OCI-LY3 (cell line): Measurements from ENCODE around the gene PIEZO1.
"Not testable (repeated sequence)": the region's sequence is repeated elsewhere in the genome, so short reads cannot be mapped to it uniquely, and the experiment has no call there.

Experiments
- H2AFZ ChIP-seq: fragments of 200-600, 300-600 bp; shearing (Covaris generic); 2 replicates; pipeline ENCODE4 v1.6.0; 2014; ENCODE audit warnings: antibody characterized with exemption, low read depth, low read length
- H3K27ac ChIP-seq: fragments of 200-600, 300-600 bp; sonication (generic); 2 replicates; pipeline ENCODE4 v1.5.1; 2014; ENCODE audit warnings: mild to moderate bottlenecking, low read length, moderate library complexity, mixed read lengths
- H3K27me3 ChIP-seq: fragments of 200-600, 300-600 bp; sonication (generic); 2 replicates; pipeline ENCODE4 v1.6.1; 2014; ENCODE audit warnings: low read depth, low read length, mixed read lengths
- H3K36me3 ChIP-seq: fragments of 200-600, 300-600 bp; sonication (generic); replicated peaks from 2 replicates; pipeline ENCODE3; 2014; ENCODE audit warnings: low read depth, low read length, mixed read lengths
- H3K4me1 ChIP-seq: fragments of 300-600, 200-600 bp; sonication (generic); 2 replicates; pipeline ENCODE4 v1.6.1; 2014; ENCODE audit warnings: low read length, mixed read lengths
- H3K4me2 ChIP-seq: fragments of 200-600, 300-600 bp; sonication (generic); 2 replicates; pipeline ENCODE4 v1.6.1; 2014; ENCODE audit warnings: low read length, mixed read lengths
- H3K4me3 ChIP-seq: fragments of 300-600, 200-600 bp; sonication (generic); 2 replicates; pipeline ENCODE4 v1.5.1; 2014; ENCODE audit warnings: antibody characterized with exemption, mild to moderate bottlenecking, low read length, moderate library complexity
- H3K79me2 ChIP-seq: fragments of 300-600, 200-600 bp; shearing (Covaris generic); 2 replicates; pipeline ENCODE4 v1.6.1; 2014; ENCODE audit warnings: mild to moderate bottlenecking, low read length, mixed read lengths
- H3K9ac ChIP-seq: fragments of 300-600, 200-600 bp; shearing (Covaris generic); 2 replicates; pipeline ENCODE4 v1.6.0; 2014; ENCODE audit warnings: mild to moderate bottlenecking, low read length, moderate library complexity
- H3K9me3 ChIP-seq: fragments of 200-600, 300-600 bp; shearing (Covaris generic); 2 replicates; pipeline ENCODE4 v1.6.1; 2014; ENCODE audit warnings: low read length, mixed read lengths; ENCODE audit not compliant: insufficient read depth
- H4K20me1 ChIP-seq: fragments of 200-600, 300-600 bp; sonication (generic); 2 replicates; pipeline ENCODE4 v1.6.1; 2016; ENCODE audit warnings: low read length, mixed read lengths; ENCODE audit not compliant: insufficient read depth
- EZH2phosphoT487 ChIP-seq: fragments of 200-600 bp; shearing (Covaris generic); IDR thresholded peaks from 2 replicates; pipeline ENCODE4 v1.6.1; 2018; ENCODE audit warnings: antibody characterized with exemption, mixed run types, low read depth
- TF ChIP-seq, protein P1 (sequence below): fragments of 200-600, 300-600 bp; sonication (generic); IDR thresholded peaks from 2 replicates; pipeline ENCODE4 v1.5.1; 2014; ENCODE audit warnings: antibody characterized with exemption, low read length, low read depth

The PIEZO1 gene

DNA sequence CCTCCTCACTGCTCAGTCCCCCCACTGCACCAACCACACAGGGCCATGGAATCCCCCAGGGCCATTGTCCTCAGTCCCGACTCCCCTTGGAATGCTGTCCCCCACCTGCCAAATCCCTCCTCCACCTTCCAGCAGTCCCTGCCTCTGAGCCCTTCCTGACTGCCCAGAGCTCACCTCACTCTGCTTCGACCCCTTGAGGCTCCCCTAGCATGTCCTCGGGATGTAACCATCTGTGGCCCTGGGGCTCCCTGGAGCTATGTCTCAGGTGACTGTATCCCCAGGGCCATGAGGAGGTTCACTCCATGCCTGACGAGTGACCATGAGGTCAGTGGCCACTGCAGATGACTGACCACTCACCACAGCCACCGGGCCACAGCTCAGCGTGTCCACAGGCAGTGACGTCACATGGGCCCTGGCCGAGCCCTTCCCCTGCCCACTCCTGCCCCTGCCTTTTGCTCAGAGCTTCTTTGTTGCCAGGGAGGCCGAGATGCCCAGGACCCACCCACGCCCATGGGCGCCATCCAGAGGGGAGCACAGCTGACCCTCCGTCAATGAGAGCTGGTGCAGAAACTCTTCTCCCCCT, 7.7 kb upstream of the PIEZO1 start:
- H3K4me2 ChIP-seq = no peak overlapping the region
- no peak overlapping the region for H2AFZ ChIP-seq
- peaks cover 8% of the 10 kb centered on the region for H3K4me1 ChIP-seq
- H3K27me3 ChIP-seq = peaks cover 35% of the 10 kb centered on the region
- no peak overlapping the region for H3K9ac ChIP-seq
- H3K79me2 ChIP-seq = no peaks in the 10 kb centered on the region
- no peaks in the 10 kb centered on the region for H3K36me3 ChIP-seq
- H4K20me1 ChIP-seq = no peaks in the 10 kb centered on the region
- no peaks in the 10 kb centered on the region for H3K9me3 ChIP-seq
- H3K27ac ChIP-seq = no peak overlapping the region
- H3K4me3 ChIP-seq = no peak overlapping the region
- TF ChIP-seq, protein P1, sequence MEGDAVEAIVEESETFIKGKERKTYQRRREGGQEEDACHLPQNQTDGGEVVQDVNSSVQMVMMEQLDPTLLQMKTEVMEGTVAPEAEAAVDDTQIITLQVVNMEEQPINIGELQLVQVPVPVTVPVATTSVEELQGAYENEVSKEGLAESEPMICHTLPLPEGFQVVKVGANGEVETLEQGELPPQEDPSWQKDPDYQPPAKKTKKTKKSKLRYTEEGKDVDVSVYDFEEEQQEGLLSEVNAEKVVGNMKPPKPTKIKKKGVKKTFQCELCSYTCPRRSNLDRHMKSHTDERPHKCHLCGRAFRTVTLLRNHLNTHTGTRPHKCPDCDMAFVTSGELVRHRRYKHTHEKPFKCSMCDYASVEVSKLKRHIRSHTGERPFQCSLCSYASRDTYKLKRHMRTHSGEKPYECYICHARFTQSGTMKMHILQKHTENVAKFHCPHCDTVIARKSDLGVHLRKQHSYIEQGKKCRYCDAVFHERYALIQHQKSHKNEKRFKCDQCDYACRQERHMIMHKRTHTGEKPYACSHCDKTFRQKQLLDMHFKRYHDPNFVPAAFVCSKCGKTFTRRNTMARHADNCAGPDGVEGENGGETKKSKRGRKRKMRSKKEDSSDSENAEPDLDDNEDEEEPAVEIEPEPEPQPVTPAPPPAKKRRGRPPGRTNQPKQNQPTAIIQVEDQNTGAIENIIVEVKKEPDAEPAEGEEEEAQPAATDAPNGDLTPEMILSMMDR = no peak
- no peak for TF ChIP-seq EZH2phosphoT487

- Histone ChIP-seq H3K4me3 (no peak overlapping the region), H3K79me2 (no peaks in the 10 kb centered on the region), H3K27me3 (peaks cover 39% of the 10 kb centered on the region), H3K27ac (no peak overlapping the region), H3K4me1 (peaks cover 8% of the 10 kb centered on the region), H3K9ac (no peak overlapping the region), H3K9me3 (no peaks in the 10 kb centered on the region), H3K36me3 (no peaks in the 10 kb centered on the region), H2AFZ (no peak overlapping the region), H4K20me1 (no peaks in the 10 kb centered on the region), H3K4me2 (no peak overlapping the region)
- TF ChIP-seq, protein P1 = no peak
- TF ChIP-seq EZH2phosphoT487 = no peak
Observed at GRCh38 chr16:88792078-88792550, 7.1 kb upstream of the PIEZO1 start.

- H2AFZ ChIP-seq = peak overlapping the region; percentile 19; the same call in 1 of the 2 replicates
- H3K4me1 ChIP-seq = peaks cover 8% of the 10 kb centered on the region
- TF ChIP-seq EZH2phosphoT487 = no peak
- TF ChIP-seq, protein P1 = no peak
Observed at GRCh38 chr16:88790312-88791211, 5.5 kb upstream of the PIEZO1 start.

GRCh38 chr16:88789594-88789993, 4.6 kb upstream of the PIEZO1 start:
- Histone ChIP-seq H3K9me3 (no peaks in the 10 kb centered on the region), H3K79me2 (peaks cover 2% of the 10 kb centered on the region; the same call in 1 of the 2 replicates), H3K27me3 (peaks cover 39% of the 10 kb centered on the region), H2AFZ (no peak overlapping the region), H3K36me3 (no peaks in the 10 kb centered on the region), H3K4me3 (no peak overlapping the region), H4K20me1 (no peaks in the 10 kb centered on the region), H3K27ac (no peak overlapping the region), H3K4me1 (peaks cover 8% of the 10 kb centered on the region), H3K4me2 (no peak overlapping the region), H3K9ac (no peak overlapping the region)
- TF ChIP-seq, protein P1 = no peak
- no peak for TF ChIP-seq EZH2phosphoT487

More at GRCh38 chr16:88790312-88791211, 5.5 kb upstream of the PIEZO1 start:
- Histone ChIP-seq H3K4me2 (peak overlapping the region; percentile 62), H3K79me2 (no peaks in the 10 kb centered on the region), H3K9me3 (no peaks in the 10 kb centered on the region), H3K27me3 (peaks cover 39% of the 10 kb centered on the region), H3K4me3 (peak overlapping the region; percentile 49), H4K20me1 (no peaks in the 10 kb centered on the region), H3K27ac (no peak overlapping the region), H3K9ac (no peak overlapping the region), H3K36me3 (no peaks in the 10 kb centered on the region)

GRCh38 chr16:88788749-88789148, 3.7 kb upstream of the PIEZO1 start:
- H3K79me2 ChIP-seq = peaks cover 10% of the 10 kb centered on the region
- not testable (repeated sequence) for H3K4me3 ChIP-seq, H3K27ac ChIP-seq, H3K9ac ChIP-seq, H3K36me3 ChIP-seq, H2AFZ ChIP-seq, H3K4me2 ChIP-seq, H3K9me3 ChIP-seq, H4K20me1 ChIP-seq
- H3K27me3 ChIP-seq = peaks cover 39% of the 10 kb centered on the region
- H3K4me1 ChIP-seq = peaks cover 11% of the 10 kb centered on the region
